GM08714 (cell line): ENCODE data around the gene DHRS3.

ENCODE experiments used
- H3K4me3 ChIP-seq: fragments of 200-500 bp; sonication (Bioruptor generic); 2 replicates; pipeline ENCODE4 v1.5.1; 2014; ENCODE audit warnings: mild to moderate bottlenecking, low read length, inconsistent platforms
- ZNF274 ChIP-seq: IDR thresholded peaks from 2 replicates; pipeline ENCODE4 v1.6.1; 2012; ENCODE audit warnings: mild to moderate bottlenecking, low read depth, low read length

DHRS3 gene

GRCh38 chr1:12615159-12615864 is 2.7 kb downstream of the DHRS3 start:
- H3K4me3 ChIP-seq = no peak overlapping the region
- TF ChIP-seq ZNF274 = no peak

GRCh38 chr1:12614402-12615158 is 3.4 kb downstream of the DHRS3 start:
- TF ChIP-seq ZNF274 = no peak
- H3K4me3 ChIP-seq = no peak overlapping the region

GRCh38 chr1:12613180-12613579 is 4.8 kb downstream of the DHRS3 start:
- no peak overlapping the region for H3K4me3 ChIP-seq
- no peak for TF ChIP-seq ZNF274

GRCh38 chr1:12610941-12611340 is 7.1 kb downstream of the DHRS3 start:
- H3K4me3 ChIP-seq = no peak overlapping the region
- TF ChIP-seq ZNF274 = no peak

- no peak for TF ChIP-seq ZNF274
- H3K4me3 ChIP-seq = no peak overlapping the region
These were observed 7.6 kb downstream of the DHRS3 start for GRCh38 chr1:12610305-12610935.

- no peak for TF ChIP-seq ZNF274
- no peak overlapping the region for H3K4me3 ChIP-seq
These were observed 8.5 kb downstream of the DHRS3 start for GRCh38 chr1:12609469-12610003.

DNA sequence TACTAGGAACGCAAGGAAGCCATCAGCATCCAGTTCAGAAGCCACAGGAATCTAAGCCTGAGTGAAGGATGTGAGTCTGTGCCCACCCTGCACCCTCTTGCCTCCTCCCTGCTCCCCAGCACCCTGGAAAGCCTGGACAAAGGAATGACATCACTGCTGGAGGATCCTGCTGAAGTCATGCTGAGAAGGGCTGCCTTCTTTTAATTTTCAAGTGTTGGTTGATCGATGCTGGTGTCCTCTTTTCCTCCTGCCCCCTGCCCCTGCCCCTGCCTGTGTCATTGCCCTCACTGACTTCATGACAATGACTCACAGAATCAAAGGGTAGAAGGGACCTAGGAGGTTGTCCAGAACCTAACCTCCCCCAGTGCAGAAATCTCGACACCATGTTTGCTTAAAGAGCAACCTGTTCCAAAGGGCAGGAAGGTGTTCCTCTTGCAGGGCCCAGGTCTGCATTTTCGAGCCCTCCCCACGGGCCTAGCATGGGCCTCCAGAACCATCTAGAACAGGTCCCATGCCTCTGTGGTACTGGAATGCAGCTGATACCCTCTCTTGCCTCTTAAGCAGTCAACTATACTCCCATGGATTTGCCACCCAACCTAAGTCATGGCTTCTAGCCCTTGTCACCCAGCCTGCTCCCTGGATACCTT is 9.6 kb downstream of the DHRS3 start:
- no peak for TF ChIP-seq ZNF274
- H3K4me3 ChIP-seq = no peak overlapping the region

DNA sequence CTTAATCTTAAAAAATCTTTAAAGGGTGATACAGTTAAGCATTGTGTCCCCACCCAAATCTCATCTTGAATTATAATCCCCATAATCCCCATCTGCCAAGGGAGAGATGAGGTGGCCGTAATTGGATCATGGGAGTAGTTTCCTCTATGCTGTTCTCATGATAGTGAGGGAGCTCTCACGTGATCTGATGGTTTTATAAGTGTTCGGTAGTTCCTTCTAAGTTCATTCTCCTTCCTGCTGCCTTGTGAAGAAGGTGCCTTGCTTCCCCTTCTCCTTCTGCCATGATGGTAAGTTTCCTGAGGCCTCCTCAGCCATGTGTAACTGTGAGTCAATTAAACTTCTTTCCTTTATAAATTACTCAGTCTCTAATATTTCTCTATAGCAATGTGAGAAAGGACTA is 10.7 kb downstream of the DHRS3 start:
- H3K4me3 ChIP-seq = no peak overlapping the region
- TF ChIP-seq ZNF274 = no peak

GRCh38 chr1:12604986-12605385 is 13.0 kb downstream of the DHRS3 start:
- H3K4me3 ChIP-seq = no peak overlapping the region
- TF ChIP-seq ZNF274 = no peak

GRCh38 chr1:12604114-12604874 is 13.7 kb downstream of the DHRS3 start:
- no peak for TF ChIP-seq ZNF274
- H3K4me3 ChIP-seq = no peak overlapping the region

- TF ChIP-seq ZNF274 = no peak
- no peak overlapping the region for H3K4me3 ChIP-seq
These were observed 14.8 kb downstream of the DHRS3 start for GRCh38 chr1:12603224-12603623.

DNA sequence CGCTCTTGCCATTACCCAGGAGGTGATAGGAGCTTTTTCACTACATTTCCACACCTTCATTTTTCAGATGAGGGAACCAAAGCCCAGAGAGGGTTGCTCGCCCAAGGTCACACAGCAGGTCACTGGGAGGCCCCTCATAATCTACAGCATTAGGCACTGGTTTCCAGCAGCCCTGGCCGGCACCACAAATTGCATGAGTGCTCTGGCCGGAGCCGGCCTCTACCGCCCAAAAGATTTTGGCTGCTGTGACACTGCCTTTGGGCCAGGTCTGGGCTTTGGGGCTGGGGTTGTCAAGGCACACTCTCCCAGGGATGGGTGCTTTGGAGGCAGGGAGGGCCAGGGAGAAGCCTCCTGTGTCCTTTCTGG is 15.4 kb downstream of the DHRS3 start:
- TF ChIP-seq ZNF274 = no peak
- no peak overlapping the region for H3K4me3 ChIP-seq

- TF ChIP-seq ZNF274 = no peak
- H3K4me3 ChIP-seq = no peak overlapping the region
These were observed 16.0 kb downstream of the DHRS3 start for GRCh38 chr1:12601700-12602658.
